Aorta (tissue), 5 donors: ENCODE data around the gene ERCC2. TPM values are rescaled to one million over a fixed set of nuclear protein-coding genes. Genes with fewer than 3 reads are reported as not detected.
A peak's percentile ranks its signal among the peaks of the same experiment; 100 is the strongest.
"Not testable (repeated sequence)": the region's sequence is repeated elsewhere in the genome, so short reads cannot be mapped to it uniquely, and the experiment has no call there.

Experiments used
- ATAC-seq: fragments of 200-7000 bp; cut with Tn5 transposase; one replicate; pipeline ENCODE4 v1.9.1; 2022; ENCODE audit warnings: moderate library complexity; ENCODE audit not compliant: low FRiP score
- DNase-seq, 2 donors: peaks; one replicate each; pipeline ENCODE4 v3.0.0-alpha.2; 2020
- H3K27ac ChIP-seq, 2 donors: one replicate each; pipeline ENCODE4 v1.5.1; 2013; ENCODE audit warnings: low read length in 2 of 2, mild to moderate bottlenecking in 2 of 2, moderate library complexity in 2 of 2, control low read depth in 1 of 2, inconsistent platforms in 1 of 2, low read depth in 1 of 2
- H3K27me3 ChIP-seq, 2 donors: one replicate each; pipeline ENCODE4 v1.6.1; 2013; ENCODE audit warnings: control low read depth in 1 of 2, low read length in 1 of 2, mild to moderate bottlenecking in 1 of 2, moderate library complexity in 1 of 2; ENCODE audit not compliant: insufficient read depth in 2 of 2, control insufficient read depth in 1 of 2
- H3K36me3 ChIP-seq, 2 donors: one replicate each; pipeline ENCODE4 v1.6.1; 2013; ENCODE audit warnings: control low read depth in 1 of 2, low read length in 1 of 2, mild to moderate bottlenecking in 1 of 2; ENCODE audit not compliant: insufficient read depth in 2 of 2, control insufficient read depth in 1 of 2
- H3K4me1 ChIP-seq, 2 donors: one replicate each; pipeline ENCODE4 v1.6.1; 2013; ENCODE audit warnings: low read length in 2 of 2, control low read depth in 1 of 2, mild to moderate bottlenecking in 1 of 2, moderate library complexity in 1 of 2; ENCODE audit not compliant: insufficient read depth in 2 of 2, control insufficient read depth in 1 of 2
- H3K4me3 ChIP-seq, 2 donors: one replicate each; pipeline ENCODE4 v1.5.1; 2013; ENCODE audit warnings: low read length in 2 of 2, control low read depth in 1 of 2, mild to moderate bottlenecking in 1 of 2
- H3K9me3 ChIP-seq: one replicate; pipeline ENCODE4 v1.6.1; 2013; ENCODE audit warnings: mild to moderate bottlenecking, low read length; ENCODE audit not compliant: control insufficient read depth
- WGBS, 2 donors: extraction: QIAGEN DNeasy Blood & Tissue Kit; methylation state at CpG; one replicate each; pipeline ENCODE4 v1.1.7; 2013; 5-methylcytosine and 5-hydroxymethylcytosine counted together
- intact Hi-C, 2 donors: fragments of 100-400 bp; cut with DNase I; formaldehyde crosslinking; loops; one replicate each; pipeline versions ENCODE4 v1.14.2 to v1.15.0; 2022
- polyA plus RNA-seq, 2 donors: library from polyadenylated mRNA; stranded (reverse); fragments of 200-250 nt; gene quantifications; one replicate each; pipeline ENCODE4 v1.2.3, GENCODE V29; 2013
- total RNA-seq, 2 donors: library from RNA; stranded (reverse); fragmentation: NEBNext Ultra II Directional; extraction: Animal tissue kit (Norgen Biotek cat#: 25700); gene quantifications; one replicate each; pipeline ENCODE4 v1.2.1, GENCODE V29; 2021
- donor health status: healthy with polysubstance abuse.
- donor health status: Bipolar disorder and iron deficiency.
- donor health status: DM: no; HTN: no; CAD: no.
- donor health status: DM: no; HTN: no; CAD: no.
- donor health status: DM: yes; HTN: yes; CAD: no.

The ERCC2 gene
- total and polyA plus RNA-seq, 4 donors = 5.1 to 27.2 (median 12.7) TPM

DNA sequence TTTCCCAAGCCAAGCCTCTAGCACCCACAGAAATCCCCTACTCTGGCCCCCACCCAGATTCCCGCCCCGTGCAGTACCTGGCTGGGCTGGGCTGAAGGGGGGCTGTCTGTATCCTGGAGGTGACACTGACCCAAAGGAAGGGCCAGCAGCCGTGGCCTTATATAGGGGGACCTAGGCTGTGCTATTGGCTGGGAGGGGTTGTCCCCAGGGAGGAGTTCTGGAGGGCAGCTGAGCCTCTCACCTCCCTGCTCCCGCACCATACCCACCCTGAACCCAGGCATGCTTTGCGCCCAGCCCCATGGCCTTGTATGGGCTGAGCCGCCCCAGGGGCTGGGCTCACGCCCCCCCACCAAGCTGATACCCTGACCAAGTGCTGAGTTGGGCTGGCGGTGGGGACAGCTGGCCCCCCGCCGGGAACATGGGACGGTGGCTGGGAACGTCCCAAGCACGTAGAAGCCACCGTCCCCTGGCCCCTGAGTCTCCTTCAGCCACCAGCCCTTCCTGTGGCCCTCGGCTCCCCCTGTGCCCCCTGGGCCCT is 47.6 kb downstream of the ERCC2 start, which contains the start of gene CKM:
CKM (minus strand) TSS at position 132 of the 538 bp plus-strand sequence. CDS start 3,162 bp downstream, outside the sequence.
- H3K27me3 ChIP-seq = no peaks in the 10 kb centered on the region
- DNase-seq (no peak), ATAC-seq (peak; percentile 22)
- no peak within 1 kb of the TSS for H3K4me3 ChIP-seq
- no peaks in the 10 kb centered on the region for H3K36me3 ChIP-seq
- intact Hi-C loops = no loop called here
- no peak within 1 kb of the TSS for H3K27ac ChIP-seq
- no peaks in the 10 kb centered on the region for H3K9me3 ChIP-seq
- H3K4me1 ChIP-seq = no peaks in the 10 kb centered on the region
- 54 to 60% methylated on average over 15 of the region's 15 CpGs for WGBS, 2 donors

DNA sequence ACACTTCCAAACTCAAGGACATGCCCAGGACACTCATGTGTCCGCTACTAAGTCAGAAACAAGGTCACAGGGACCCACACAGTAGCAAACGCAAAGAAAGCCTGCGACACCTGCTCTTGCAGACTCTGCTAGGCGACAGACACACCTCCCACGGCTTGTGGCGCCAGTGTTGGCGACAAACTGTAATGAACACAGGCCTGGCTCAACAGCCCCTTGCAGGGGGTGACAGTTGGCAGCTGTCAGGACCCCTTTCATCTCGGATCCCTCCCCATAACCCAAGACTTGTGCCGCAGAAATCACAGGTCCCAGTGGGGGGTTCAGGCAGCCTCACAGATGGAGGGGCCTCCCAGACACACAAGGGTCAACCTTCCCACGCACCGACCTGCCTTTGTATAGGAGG is 48.1 kb downstream of the ERCC2 start:
- Histone ChIP-seq H3K4me1 (no peaks in the 10 kb centered on the region), H3K27ac (no peak overlapping the region), H3K4me3 (no peak overlapping the region), H3K27me3 (no peaks in the 10 kb centered on the region), H3K36me3 (no peaks in the 10 kb centered on the region), H3K9me3 (no peaks in the 10 kb centered on the region)
- intact Hi-C loops = no loop called here
- no peak for DNase-seq
- WGBS, 2 donors = 78 to 82% methylated on average over 11 of the region's 11 CpGs
- ATAC-seq = no peak

- ATAC-seq = no peak
- WGBS, 2 donors = 29 to 31% methylated on average over 7 of the region's 7 CpGs
- Histone ChIP-seq H3K27ac (no peak overlapping the region), H3K27me3 (no peaks in the 10 kb centered on the region), H3K9me3 (no peaks in the 10 kb centered on the region), H3K4me3 (no peak overlapping the region), H3K4me1 (no peaks in the 10 kb centered on the region), H3K36me3 (no peaks in the 10 kb centered on the region)
- intact Hi-C loops = no loop called here
- no peak for DNase-seq
Measured at GRCh38 chr19:45321848-45322247, 48.5 kb downstream of the ERCC2 start.

DNA sequence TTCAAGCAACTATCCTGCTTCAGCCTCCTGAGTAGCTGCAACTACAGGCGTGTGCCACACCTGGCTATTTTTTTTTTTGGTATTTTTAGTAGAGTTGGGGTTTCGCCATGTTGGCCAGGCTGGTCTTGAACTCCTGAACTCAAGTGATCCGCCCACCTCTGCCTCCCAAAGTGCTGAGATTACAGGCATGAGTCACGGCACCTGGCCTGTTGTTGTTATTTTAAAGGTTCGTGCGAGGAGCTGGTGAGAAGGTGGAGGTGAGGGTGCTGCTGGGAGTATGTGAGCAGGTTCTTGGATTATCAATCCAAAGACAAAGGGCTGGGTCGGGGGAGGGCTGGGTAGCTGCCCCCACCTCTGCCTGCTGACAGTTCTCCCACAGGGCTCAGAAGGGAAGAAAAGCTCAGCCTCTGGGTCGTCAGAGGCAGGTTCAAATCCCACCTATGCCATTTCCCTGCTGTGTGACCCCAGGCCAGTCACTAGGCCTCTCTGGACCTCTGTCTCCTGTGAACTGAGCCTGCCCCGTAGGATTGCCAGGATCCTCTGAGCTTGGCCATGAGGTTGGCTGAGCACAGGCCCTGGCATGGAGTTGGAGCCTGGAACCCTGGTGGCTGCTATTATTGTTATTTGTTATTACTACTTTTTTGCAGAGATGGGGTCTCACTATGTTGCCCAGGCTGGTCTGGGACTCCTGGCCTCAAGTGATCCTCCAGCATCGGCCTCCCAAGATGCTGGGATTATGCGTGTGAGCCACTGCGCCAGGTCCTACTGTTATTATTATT is 49.2 kb downstream of the ERCC2 start:
- intact Hi-C loops = no loop called here
- no peak overlapping the region for H3K4me3 ChIP-seq
- ATAC-seq (no peak), DNase-seq (no peak)
- no peaks in the 10 kb centered on the region for H3K36me3 ChIP-seq
- no peaks in the 10 kb centered on the region for H3K27me3 ChIP-seq
- no peak overlapping the region for H3K27ac ChIP-seq
- 83 to 92% methylated on average over 12 of the region's 12 CpGs for WGBS, 2 donors
- H3K9me3 ChIP-seq = no peaks in the 10 kb centered on the region
- H3K4me1 ChIP-seq = no peaks in the 10 kb centered on the region

DNA sequence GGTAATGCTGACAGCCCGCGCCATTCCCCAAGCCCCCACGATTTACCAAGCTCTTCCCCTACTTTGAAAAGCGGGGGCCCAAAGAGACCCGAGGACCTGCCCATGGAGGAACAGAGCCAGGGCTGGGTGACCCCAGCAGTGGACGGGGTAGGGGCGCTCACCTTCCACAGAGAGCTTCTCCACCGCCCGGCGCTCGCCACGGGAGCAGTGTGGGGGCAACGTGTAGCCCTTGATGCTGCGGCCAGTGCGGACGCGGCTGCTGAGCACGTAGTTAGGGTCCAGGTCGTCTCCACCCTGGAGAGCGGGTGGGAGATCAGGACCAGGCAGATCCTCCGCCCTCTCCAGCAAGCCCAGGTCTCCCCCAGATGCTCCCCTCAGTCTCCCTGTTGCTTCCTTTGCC is 55.1 kb downstream of the ERCC2 start:
- no peaks in the 10 kb centered on the region for H3K9me3 ChIP-seq
- DNase-seq (no peak), ATAC-seq (no peak)
- no peak overlapping the region for H3K4me3 ChIP-seq
- WGBS, 2 donors = 55 to 58% methylated on average over 21 of the region's 21 CpGs
- H3K36me3 ChIP-seq = no peaks in the 10 kb centered on the region
- H3K27ac ChIP-seq = no peak overlapping the region
- intact Hi-C loops = no loop called here
- H3K27me3 ChIP-seq = peaks cover 0 to 2% of the 10 kb centered on the region in 2 donors
- no peaks in the 10 kb centered on the region for H3K4me1 ChIP-seq

- no peak for ATAC-seq
- no peak overlapping the region for H3K4me3 ChIP-seq
- H3K27me3 ChIP-seq = peaks cover 0 to 2% of the 10 kb centered on the region in 2 donors
- no peak overlapping the region for H3K27ac ChIP-seq
- 72 to 77% methylated on average over 8 of the region's 8 CpGs for WGBS, 2 donors
- no peak for DNase-seq
- H3K36me3 ChIP-seq = no peaks in the 10 kb centered on the region
- H3K4me1 ChIP-seq = no peaks in the 10 kb centered on the region
- H3K9me3 ChIP-seq = no peaks in the 10 kb centered on the region
- intact Hi-C loops = no loop called here
Measured at GRCh38 chr19:45314708-45315245, 55.6 kb downstream of the ERCC2 start.

DNA sequence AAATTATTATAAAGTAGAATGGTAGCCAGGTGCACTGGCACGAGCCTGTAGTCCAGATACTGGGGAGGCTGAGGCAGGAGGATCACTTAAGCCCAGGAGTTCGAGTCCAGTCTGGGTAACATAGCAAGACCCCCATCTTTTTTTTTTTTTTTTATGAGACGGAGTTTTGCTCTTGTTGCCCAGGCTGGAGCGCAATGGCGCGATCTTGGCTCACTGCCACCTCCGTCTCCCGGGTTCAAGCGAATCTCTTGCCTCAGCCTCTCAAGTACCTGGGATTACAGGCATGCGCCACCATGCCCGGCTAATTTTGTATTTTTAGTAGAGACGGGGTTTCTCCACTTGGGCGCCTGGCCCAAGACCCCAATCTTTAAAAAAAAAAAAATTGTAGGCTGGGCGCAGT is 58.1 kb downstream of the ERCC2 start:
- ATAC-seq, H3K4me3 ChIP-seq, H3K27ac ChIP-seq, H3K36me3 ChIP-seq, H3K4me1 ChIP-seq, H3K27me3 ChIP-seq, H3K9me3 ChIP-seq, DNase-seq, intact Hi-C loops: not testable (repeated sequence)
- WGBS, 2 donors = 88 to 90% methylated on average over 14 of the region's 14 CpGs

DNA sequence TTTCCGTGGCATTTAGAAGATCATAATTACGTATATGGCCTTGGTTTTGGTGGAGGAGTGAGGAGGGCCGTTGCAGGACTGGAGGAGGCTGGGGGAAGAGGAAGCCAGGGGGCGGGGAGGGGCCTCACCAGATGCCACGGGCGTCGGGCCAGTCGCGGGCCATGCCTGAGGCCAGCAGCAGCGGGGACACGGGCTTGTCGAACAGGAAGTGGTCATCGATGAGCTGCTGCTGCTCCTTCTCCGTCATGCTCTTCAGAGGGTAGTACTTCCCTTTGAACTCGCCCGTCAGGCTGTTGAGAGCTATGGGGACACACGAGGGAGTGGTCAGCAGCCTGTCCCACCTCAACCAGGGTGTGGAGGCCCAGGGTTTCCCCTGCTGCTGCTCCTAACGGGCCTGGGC is 58.8 kb downstream of the ERCC2 start:
- intact Hi-C loops = no loop called here
- Histone ChIP-seq H3K4me3 (no peak overlapping the region), H3K9me3 (no peaks in the 10 kb centered on the region), H3K36me3 (no peaks in the 10 kb centered on the region), H3K27me3 (peaks cover 0 to 2% of the 10 kb centered on the region in 2 donors), H3K4me1 (no peaks in the 10 kb centered on the region), H3K27ac (no peak overlapping the region)
- DNase-seq (peak in 1 of 2 donors; percentile 67), ATAC-seq (no peak)
- 55 to 60% methylated on average over 16 to 18 of the region's 18 CpGs for WGBS, 2 donors

GRCh38 chr19:45309322-45309721 is 61.1 kb downstream of the ERCC2 start:
- ATAC-seq, H3K9me3 ChIP-seq, intact Hi-C loops, H3K4me1 ChIP-seq, H3K36me3 ChIP-seq, H3K4me3 ChIP-seq, H3K27ac ChIP-seq, H3K27me3 ChIP-seq, DNase-seq: not testable (repeated sequence)
- 83 to 92% methylated on average over 8 of the region's 8 CpGs for WGBS, 2 donors
